SK-N-SH (cell line): ENCODE results near the gene BIRC6. TPM values are rescaled to one million over a fixed set of nuclear protein-coding genes. Genes with fewer than 3 reads are reported as not detected.
A peak's percentile ranks its signal among the peaks of the same experiment; 100 is the strongest.

ENCODE experiments used
- CTCF ChIA-PET: fragments of 300-600, 350-600 bp; formaldehyde crosslinking; extraction: SDS; loops from one replicate; lab custom pipeline; 2021; lab: Yijun Ruan, JAX
- POLR2A ChIA-PET: fragments of 350-600 bp; sonication (Branson Sonifier 250); formaldehyde crosslinking; extraction: SDS; loops from one replicate; lab custom pipeline; 2020; ENCODE audit warnings: antibody characterized with exemption, inconsistent platforms; lab: Yijun Ruan, JAX
- DNase-seq: peaks from one replicate; pipeline ENCODE4 v3.0.0; 2012
- H2AFZ ChIP-seq: fragments of 200-600 bp; sonication (generic); 2 replicates; pipeline ENCODE4 v1.8.1; 2016; ENCODE audit warnings: antibody characterized with exemption, mild to moderate bottlenecking, low read depth
- H3F3A ChIP-seq: fragments of 200-600 bp; sonication (generic); replicated peaks from 2 replicates; pipeline ENCODE3; 2016; ENCODE audit warnings: antibody characterized with exemption, mild to moderate bottlenecking; ENCODE audit not compliant: insufficient read depth
- H3K27ac ChIP-seq, 2 experiments: fragments of 200-500 bp in 1 of 2; fragments of 200-600 bp in 1 of 2; sonication (Bioruptor generic) in 1 of 2; sonication (generic), shearing (Covaris generic) in 1 of 2; 2 replicates each; pipeline versions ENCODE4 v1.5.1 to v1.6.1; 2014 to 2016; ENCODE audit warnings: low read depth in 2 of 2, inconsistent platforms in 1 of 2, low read length in 1 of 2, mild to moderate bottlenecking in 1 of 2, mixed read lengths in 1 of 2
- H3K27me3 ChIP-seq: fragments of 200-600 bp; sonication (generic), shearing (Covaris generic); 2 replicates; pipeline ENCODE4 v1.6.1; 2016; ENCODE audit warnings: mixed run types; ENCODE audit not compliant: insufficient read depth
- H3K36me3 ChIP-seq, 2 experiments: fragments of 200-500 bp in 1 of 2; fragments of 200-600 bp in 1 of 2; sonication (Bioruptor generic) in 1 of 2; sonication (generic) in 1 of 2; replicated peaks in 1 of 2; 2 replicates each; pipeline versions ENCODE3 to v1.5.1; 2014 to 2016; ENCODE audit warnings: low read length in 1 of 2, mild to moderate bottlenecking in 1 of 2; ENCODE audit not compliant: insufficient read depth in 2 of 2, control insufficient read depth in 1 of 2
- H3K4me1 ChIP-seq, 2 experiments: fragments of 200-500 bp in 1 of 2; fragments of 200-600 bp in 1 of 2; sonication (Bioruptor generic) in 1 of 2; sonication (generic), shearing (Covaris generic) in 1 of 2; 2 replicates each; pipeline versions ENCODE4 v1.5.1 to v1.6.1; 2014 to 2016; ENCODE audit warnings: low read depth in 1 of 2, low read length in 1 of 2, mixed run types in 1 of 2; ENCODE audit not compliant: insufficient read depth in 2 of 2, control insufficient read depth in 1 of 2
- H3K4me2 ChIP-seq: fragments of 200-600 bp; sonication (generic), shearing (Covaris generic); 2 replicates; pipeline ENCODE4 v1.6.1; 2017; ENCODE audit warnings: mixed run types
- H3K4me3 ChIP-seq, 2 experiments: fragments of 200-500 bp in 1 of 2; fragments of 200-600 bp in 1 of 2; sonication (Bioruptor generic) in 1 of 2; sonication (generic), shearing (Covaris generic) in 1 of 2; 2 replicates each; pipeline versions ENCODE4 v1.5.1 to v1.8.1; 2014 to 2016; ENCODE audit warnings: low read depth in 2 of 2, inconsistent platforms in 1 of 2, low read length in 1 of 2, mild to moderate bottlenecking in 1 of 2, mixed read lengths in 1 of 2, moderate library complexity in 1 of 2
- H3K79me2 ChIP-seq: fragments of 200-600 bp; sonication (generic); 2 replicates; pipeline ENCODE4 v1.8.1; 2017; ENCODE audit warnings: mild to moderate bottlenecking; ENCODE audit not compliant: insufficient read depth
- H3K9ac ChIP-seq: fragments of 200-600 bp; sonication (generic); 2 replicates; pipeline ENCODE4 v1.6.1; 2017; ENCODE audit warnings: mixed run types
- H3K9me2 ChIP-seq: fragments of 200-600 bp; sonication (generic); 2 replicates; pipeline ENCODE4 v1.6.1; 2017; ENCODE audit warnings: mixed run types
- H3K9me3 ChIP-seq: fragments of 200-600 bp; sonication (generic); 2 replicates; pipeline ENCODE4 v1.6.1; 2017; ENCODE audit warnings: mixed run types, mild to moderate bottlenecking, moderate library complexity
- H4K20me1 ChIP-seq: fragments of 200-600 bp; sonication (generic); 2 replicates; pipeline ENCODE4 v1.6.1; 2017; ENCODE audit warnings: mild to moderate bottlenecking, mixed run types; ENCODE audit not compliant: insufficient read depth
- CHD2 ChIP-seq: fragments of 150-350 bp; IDR thresholded peaks from 2 replicates; pipeline ENCODE4 v1.6.1; 2018; ENCODE audit warnings: low read length; ENCODE audit not compliant: partially characterized antibody
- EP300 ChIP-seq, 2 experiments: IDR thresholded peaks; 2 replicates each; pipeline versions ENCODE4 v1.4.0 to v1.6.1; 2012; ENCODE audit warnings: borderline replicate concordance in 1 of 2, low read depth in 1 of 2, low read length in 1 of 2
- EZH2phosphoT487 ChIP-seq: fragments of 200-600 bp; sonication (generic); IDR thresholded peaks from 2 replicates; pipeline ENCODE4 v1.6.1; 2017; ENCODE audit warnings: low read depth, mixed run types, mild to moderate bottlenecking, antibody characterized with exemption, moderate library complexity, borderline replicate concordance
- FOSL2 ChIP-seq: IDR thresholded peaks from 2 replicates; pipeline ENCODE4 v1.4.0; 2012; ENCODE audit warnings: low read depth, mild to moderate bottlenecking, moderate library complexity, borderline replicate concordance
- FOXJ3 ChIP-seq: sonication (generic); formaldehyde crosslinking; IDR thresholded peaks from 2 replicates; pipeline ENCODE4 v1.5.1; 2020; ENCODE audit warnings: mild to moderate bottlenecking, missing genetic modification reagents
- GATA2 ChIP-seq: sonication (generic); formaldehyde crosslinking; IDR thresholded peaks from 2 replicates; pipeline ENCODE4 v1.5.0; 2020; ENCODE audit warnings: mild to moderate bottlenecking, missing genetic modification reagents
- JUND ChIP-seq: IDR thresholded peaks from 2 replicates; pipeline ENCODE4 v1.4.0; 2012
- MEF2A ChIP-seq: IDR thresholded peaks from 2 replicates; pipeline ENCODE4 v1.4.0; 2012; ENCODE audit warnings: low read depth, borderline replicate concordance
- NRF1 ChIP-seq: IDR thresholded peaks from 2 replicates; pipeline ENCODE4 v1.6.1; 2012; ENCODE audit warnings: low read depth, mild to moderate bottlenecking, low read length
- POLR2AphosphoS5 ChIP-seq: IDR thresholded peaks from 2 replicates; pipeline ENCODE4 v1.6.1; 2012; ENCODE audit warnings: low read depth, low read length
- RAD21 ChIP-seq: IDR thresholded peaks from 2 replicates; pipeline ENCODE4 v1.6.1; 2012; ENCODE audit warnings: mild to moderate bottlenecking, low read length
- RFX5 ChIP-seq: IDR thresholded peaks from 2 replicates; pipeline ENCODE4 v1.6.1; 2012; ENCODE audit warnings: mild to moderate bottlenecking, improper control_type of control experiment, low read length
- RXRA ChIP-seq: IDR thresholded peaks from 2 replicates; pipeline ENCODE4 v1.4.0; 2012; ENCODE audit warnings: low read depth, mild to moderate bottlenecking, borderline replicate concordance
- SIN3A ChIP-seq: IDR thresholded peaks from 2 replicates; pipeline ENCODE4 v1.6.1; 2012; ENCODE audit warnings: low read depth, mild to moderate bottlenecking, low read length, moderate library complexity, borderline replicate concordance
- TAF1 ChIP-seq: IDR thresholded peaks from 2 replicates; pipeline ENCODE4 v1.6.1; 2012; ENCODE audit warnings: low read depth, mild to moderate bottlenecking, low read length, moderate library complexity, borderline replicate concordance
- TCF12 ChIP-seq: IDR thresholded peaks from 2 replicates; pipeline ENCODE4 v1.4.0; 2012
- TEAD4 ChIP-seq: IDR thresholded peaks from 2 replicates; pipeline ENCODE4 v1.4.0; 2012; ENCODE audit warnings: mild to moderate bottlenecking, borderline replicate concordance; ENCODE audit not compliant: insufficient read depth
- WGBS: methylation state at CpG from one replicate; pipeline ENCODE4 v1.1.6; 2017; ENCODE audit warnings: low lambda C conversion rate; 5-methylcytosine and 5-hydroxymethylcytosine counted together
- polyA plus RNA-seq, 3 experiments: library from polyadenylated mRNA; depleted of rRNA; stranded (reverse); fragments of >200 nt; gene quantifications; 2 replicates each; pipeline ENCODE4 v1.2.3, GENCODE V29; 2012
- TF ChIP-seq, protein P1 (sequence below): fragments of 150-350 bp; IDR thresholded peaks from 2 replicates; pipeline ENCODE4 v1.6.1; 2017; ENCODE audit warnings: antibody characterized with exemption, low read length, low read depth, borderline replicate concordance
- TF ChIP-seq, protein P2 (sequence below): IDR thresholded peaks from 2 replicates; pipeline ENCODE4; 2012
- TF ChIP-seq, protein P3 (sequence below): fragments of 150-350 bp; IDR thresholded peaks from 2 replicates; pipeline ENCODE4 v1.6.1; 2016; ENCODE audit warnings: mild to moderate bottlenecking, low read depth, low read length
- TF ChIP-seq, protein P4 (sequence below): IDR thresholded peaks from 2 replicates; pipeline ENCODE4 v1.4.0; 2012; ENCODE audit warnings: low read depth, borderline replicate concordance
- TF ChIP-seq, protein P5 (sequence below): IDR thresholded peaks from 2 replicates; pipeline ENCODE4 v1.4.0; 2012; ENCODE audit warnings: low read depth, borderline replicate concordance
- TF ChIP-seq, protein P6 (sequence below): IDR thresholded peaks from 2 replicates; pipeline ENCODE4 v1.4.0; 2012; ENCODE audit warnings: low read depth

Gene BIRC6
- polyA plus RNA-seq, 1 of the 3 experiments (the other 2 are of a cell fraction), result 28.9 TPM

DNA sequence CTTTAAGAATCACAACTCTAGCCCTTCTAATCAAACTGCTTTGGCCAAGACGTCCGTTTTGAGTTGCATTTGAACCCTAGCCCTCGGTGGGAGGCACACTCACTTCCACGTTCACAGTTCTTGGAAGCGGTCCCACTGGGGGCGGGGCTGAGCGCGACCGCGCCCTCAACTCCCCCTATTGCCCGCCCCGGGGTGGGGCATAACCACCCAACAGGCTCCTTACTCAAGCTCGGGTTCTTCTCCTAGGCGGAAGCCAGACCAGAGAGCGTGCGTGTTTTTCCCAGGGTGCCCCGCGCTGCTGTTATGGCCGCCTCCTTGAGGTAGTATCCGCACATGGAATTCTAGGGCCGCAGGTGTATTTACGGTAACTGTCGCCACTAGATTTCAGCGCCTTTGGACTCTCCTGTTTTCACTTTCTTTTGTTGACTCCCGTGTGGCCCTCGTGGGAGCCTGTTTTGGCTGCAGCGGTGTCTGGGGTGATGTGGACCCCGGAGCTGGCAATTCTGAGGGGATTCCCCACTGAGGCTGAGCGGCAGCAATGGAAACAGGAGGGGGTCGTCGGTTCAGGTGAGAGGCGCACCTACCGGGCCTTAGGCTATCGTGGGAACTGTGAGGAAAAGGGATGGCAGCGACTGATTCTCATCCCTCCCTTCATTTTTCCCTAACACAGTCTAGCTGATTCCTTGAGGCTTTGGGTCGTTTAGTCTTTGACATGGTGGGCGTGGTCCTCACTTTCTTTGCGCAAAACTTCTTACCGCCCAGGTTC lies 271.2 kb downstream of the BIRC6 start, which contains the start of gene TTC27:
TTC27 (plus strand) TSS at position 237 of the 766 bp plus-strand sequence; CDS start at position 480, 243 bp downstream.
- Histone ChIP-seq H3K9ac (peak within 1 kb of the TSS; percentile 80), H3K9me3 (no peaks in the 10 kb centered on the region), H3K9me2 (no peaks in the 10 kb centered on the region), H3F3A (peaks cover 33% of the 10 kb centered on the region), H4K20me1 (no peaks in the 10 kb centered on the region), H3K4me3 (peak within 1 kb of the TSS; percentile 88 to 93), H3K4me1 (peaks cover 10 to 14% of the 10 kb centered on the region in 2 experiments; a peak in 2 of 4 replicates), H3K4me2 (peak within 1 kb of the TSS; percentile 86), H3K79me2 (peaks cover 22% of the 10 kb centered on the region), H3K36me3 (peaks cover 15% of the 10 kb centered on the region in 2 experiments), H2AFZ (peak within 1 kb of the TSS; percentile 97), H3K27ac (peak within 1 kb of the TSS in 1 of 2 experiments; percentile 18; a peak in 1 of 4 replicates), H3K27me3 (no peaks in the 10 kb centered on the region)
- ChIA-PET POLR2A (interaction anchor here (0.5 kb wide), 1 partner anchor 16 kb away, joined by 3 read pairs; no protein-coding TSS in a partner anchor), CTCF (interaction anchor here (0.9 kb wide), 1 partner anchor 9 kb away, joined by 4 read pairs; no protein-coding TSS in a partner anchor)
- DNase-seq, result peak; percentile 98
- WGBS, result under 1% methylated on average over 32 of the region's 39 CpGs
- no peak for TF ChIP-seq MEF2A
- TF ChIP-seq SIN3A, result peak; percentile 100
- no peak for TF ChIP-seq GATA2
- TF ChIP-seq TAF1, result peak; percentile 87
- TF ChIP-seq, protein P1, sequence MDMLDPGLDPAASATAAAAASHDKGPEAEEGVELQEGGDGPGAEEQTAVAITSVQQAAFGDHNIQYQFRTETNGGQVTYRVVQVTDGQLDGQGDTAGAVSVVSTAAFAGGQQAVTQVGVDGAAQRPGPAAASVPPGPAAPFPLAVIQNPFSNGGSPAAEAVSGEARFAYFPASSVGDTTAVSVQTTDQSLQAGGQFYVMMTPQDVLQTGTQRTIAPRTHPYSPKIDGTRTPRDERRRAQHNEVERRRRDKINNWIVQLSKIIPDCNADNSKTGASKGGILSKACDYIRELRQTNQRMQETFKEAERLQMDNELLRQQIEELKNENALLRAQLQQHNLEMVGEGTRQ, result no peak
- TF ChIP-seq, protein P2, sequence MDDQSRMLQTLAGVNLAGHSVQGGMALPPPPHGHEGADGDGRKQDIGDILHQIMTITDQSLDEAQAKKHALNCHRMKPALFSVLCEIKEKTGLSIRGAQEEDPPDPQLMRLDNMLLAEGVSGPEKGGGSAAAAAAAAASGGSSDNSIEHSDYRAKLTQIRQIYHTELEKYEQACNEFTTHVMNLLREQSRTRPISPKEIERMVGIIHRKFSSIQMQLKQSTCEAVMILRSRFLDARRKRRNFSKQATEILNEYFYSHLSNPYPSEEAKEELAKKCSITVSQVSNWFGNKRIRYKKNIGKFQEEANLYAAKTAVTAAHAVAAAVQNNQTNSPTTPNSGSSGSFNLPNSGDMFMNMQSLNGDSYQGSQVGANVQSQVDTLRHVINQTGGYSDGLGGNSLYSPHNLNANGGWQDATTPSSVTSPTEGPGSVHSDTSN, result no peak; the same call in 1 of the 2 replicates
- 0 out of 2 replicates have a peak, but pooled peaks have one; percentile 3 for TF ChIP-seq FOSL2
- TF ChIP-seq, protein P3, sequence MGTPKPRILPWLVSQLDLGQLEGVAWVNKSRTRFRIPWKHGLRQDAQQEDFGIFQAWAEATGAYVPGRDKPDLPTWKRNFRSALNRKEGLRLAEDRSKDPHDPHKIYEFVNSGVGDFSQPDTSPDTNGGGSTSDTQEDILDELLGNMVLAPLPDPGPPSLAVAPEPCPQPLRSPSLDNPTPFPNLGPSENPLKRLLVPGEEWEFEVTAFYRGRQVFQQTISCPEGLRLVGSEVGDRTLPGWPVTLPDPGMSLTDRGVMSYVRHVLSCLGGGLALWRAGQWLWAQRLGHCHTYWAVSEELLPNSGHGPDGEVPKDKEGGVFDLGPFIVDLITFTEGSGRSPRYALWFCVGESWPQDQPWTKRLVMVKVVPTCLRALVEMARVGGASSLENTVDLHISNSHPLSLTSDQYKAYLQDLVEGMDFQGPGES, result no peak
- TF ChIP-seq RFX5, result no peak
- TF ChIP-seq FOXJ3 (CRISPR knock-in tag), result no peak
- TF ChIP-seq RXRA, result no peak
- TF ChIP-seq CHD2, result peak; percentile 61
- peak; percentile 93 for TF ChIP-seq POLR2AphosphoS5
- TF ChIP-seq, protein P4, sequence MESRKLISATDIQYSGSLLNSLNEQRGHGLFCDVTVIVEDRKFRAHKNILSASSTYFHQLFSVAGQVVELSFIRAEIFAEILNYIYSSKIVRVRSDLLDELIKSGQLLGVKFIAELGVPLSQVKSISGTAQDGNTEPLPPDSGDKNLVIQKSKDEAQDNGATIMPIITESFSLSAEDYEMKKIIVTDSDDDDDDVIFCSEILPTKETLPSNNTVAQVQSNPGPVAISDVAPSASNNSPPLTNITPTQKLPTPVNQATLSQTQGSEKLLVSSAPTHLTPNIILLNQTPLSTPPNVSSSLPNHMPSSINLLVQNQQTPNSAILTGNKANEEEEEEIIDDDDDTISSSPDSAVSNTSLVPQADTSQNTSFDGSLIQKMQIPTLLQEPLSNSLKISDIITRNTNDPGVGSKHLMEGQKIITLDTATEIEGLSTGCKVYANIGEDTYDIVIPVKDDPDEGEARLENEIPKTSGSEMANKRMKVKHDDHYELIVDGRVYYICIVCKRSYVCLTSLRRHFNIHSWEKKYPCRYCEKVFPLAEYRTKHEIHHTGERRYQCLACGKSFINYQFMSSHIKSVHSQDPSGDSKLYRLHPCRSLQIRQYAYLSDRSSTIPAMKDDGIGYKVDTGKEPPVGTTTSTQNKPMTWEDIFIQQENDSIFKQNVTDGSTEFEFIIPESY, result no peak
- TF ChIP-seq, protein P5, sequence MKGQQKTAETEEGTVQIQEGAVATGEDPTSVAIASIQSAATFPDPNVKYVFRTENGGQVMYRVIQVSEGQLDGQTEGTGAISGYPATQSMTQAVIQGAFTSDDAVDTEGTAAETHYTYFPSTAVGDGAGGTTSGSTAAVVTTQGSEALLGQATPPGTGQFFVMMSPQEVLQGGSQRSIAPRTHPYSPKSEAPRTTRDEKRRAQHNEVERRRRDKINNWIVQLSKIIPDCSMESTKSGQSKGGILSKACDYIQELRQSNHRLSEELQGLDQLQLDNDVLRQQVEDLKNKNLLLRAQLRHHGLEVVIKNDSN, result no peak
- TF ChIP-seq TEAD4, result 0 out of 2 replicates have a peak, but pooled peaks have one; percentile 20
- no peak for TF ChIP-seq JUND
- TF ChIP-seq EP300 (IDR thresholded peaks at IDR 0.05; ENCODE audit: borderline replicate concordance in 1 of 2, low read depth in 1 of 2, low read length in 1 of 2), result no peak; a peak in 1 of 4 replicates
- no peak; the same call in 1 of the 2 replicates for TF ChIP-seq TCF12
- TF ChIP-seq NRF1, result no peak
- TF ChIP-seq RAD21, result no peak
- TF ChIP-seq, protein P6, sequence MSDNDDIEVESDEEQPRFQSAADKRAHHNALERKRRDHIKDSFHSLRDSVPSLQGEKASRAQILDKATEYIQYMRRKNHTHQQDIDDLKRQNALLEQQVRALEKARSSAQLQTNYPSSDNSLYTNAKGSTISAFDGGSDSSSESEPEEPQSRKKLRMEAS, result peak; percentile 99
- TF ChIP-seq EZH2phosphoT487, result no peak
